Stimulated activated CD4-positive, alpha-beta T cell treated with anti-CD3 and anti-CD28 coated beads, TNF-alpha, amount 100 ng/mL, for 24 hours (primary cell): Measurements from ENCODE around the gene CTIF.

ENCODE experiments used
- DNase-seq, 3 experiments: peaks; one replicate each; pipeline ENCODE4 v3.0.0-alpha.2; 2020; ENCODE audit warnings: low read depth in 3 of 3

The CTIF gene

DNA sequence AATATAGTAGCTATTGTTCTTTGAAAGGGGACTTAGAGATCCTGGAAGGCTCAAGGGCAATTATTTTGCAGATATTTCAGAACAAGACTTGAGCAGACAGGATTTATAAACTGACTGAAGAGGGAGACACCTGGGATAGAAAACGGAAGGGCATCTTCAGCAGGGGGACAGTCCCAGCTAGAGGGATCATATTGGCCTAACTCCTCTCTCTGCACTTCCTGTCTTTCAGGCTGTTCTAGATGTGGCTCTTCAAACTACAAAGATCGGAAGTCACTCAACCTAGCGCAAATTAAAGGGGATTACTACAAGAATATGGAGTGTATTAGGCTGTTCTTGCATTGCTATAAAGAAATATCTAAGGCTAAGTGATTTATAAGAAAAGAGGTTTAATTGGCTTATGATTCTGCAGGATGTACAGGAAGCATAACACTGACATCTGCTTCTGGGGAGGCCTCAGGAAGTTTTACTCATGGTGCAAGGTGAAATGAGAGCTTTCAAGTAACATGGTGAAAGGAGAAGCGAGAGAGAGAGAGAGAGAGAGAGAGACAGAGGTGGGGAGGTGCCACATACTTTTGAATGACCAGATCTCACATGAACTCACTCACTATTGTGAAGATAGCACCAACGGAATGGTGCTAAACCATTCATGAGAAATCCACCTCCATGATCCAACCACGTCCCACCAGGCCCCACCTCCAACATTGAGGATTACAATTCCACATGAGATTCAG is 5.3 kb upstream of the CTIF start:
- DNase-seq: no peak

DNA sequence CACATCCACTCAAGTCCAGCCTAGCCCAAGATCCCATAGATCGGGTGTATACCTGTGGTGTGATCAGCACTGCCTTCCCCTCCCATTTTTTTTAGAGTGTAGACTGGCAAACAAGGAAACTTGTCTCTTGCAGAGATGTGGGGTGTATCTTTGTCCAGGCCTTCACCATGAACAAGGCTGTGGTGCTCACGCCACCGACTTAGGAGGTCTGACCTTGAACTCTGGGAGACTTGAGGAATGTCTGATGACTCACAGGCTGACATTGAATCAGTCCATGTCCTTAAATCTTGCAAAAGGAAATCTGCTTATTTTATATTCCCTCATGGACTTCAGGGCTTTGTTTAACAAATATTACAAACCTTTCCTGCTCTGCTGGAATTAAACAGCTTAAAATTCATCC is 4.5 kb upstream of the CTIF start:
- no peak for DNase-seq

DNA sequence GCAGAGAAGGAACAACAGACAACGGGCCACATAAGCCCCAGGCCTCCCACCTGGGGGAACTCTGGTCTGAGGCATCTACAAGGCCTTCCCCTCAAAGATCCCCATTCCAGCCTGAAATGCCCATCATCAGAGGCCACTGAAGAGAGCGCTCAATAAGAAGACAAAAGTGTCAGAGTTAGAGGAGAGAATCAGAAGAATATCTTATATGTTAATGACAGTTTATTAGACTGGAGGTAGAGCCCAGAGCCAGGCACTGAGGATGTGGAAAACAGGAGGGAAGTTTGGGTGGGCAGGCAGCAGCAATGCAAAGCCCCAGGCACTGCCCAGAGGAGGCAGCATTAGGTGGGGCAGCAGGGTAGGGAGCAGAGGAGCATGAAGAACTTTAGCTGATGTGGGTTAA is 2.9 kb upstream of the CTIF start:
- DNase-seq: no peak

DNA sequence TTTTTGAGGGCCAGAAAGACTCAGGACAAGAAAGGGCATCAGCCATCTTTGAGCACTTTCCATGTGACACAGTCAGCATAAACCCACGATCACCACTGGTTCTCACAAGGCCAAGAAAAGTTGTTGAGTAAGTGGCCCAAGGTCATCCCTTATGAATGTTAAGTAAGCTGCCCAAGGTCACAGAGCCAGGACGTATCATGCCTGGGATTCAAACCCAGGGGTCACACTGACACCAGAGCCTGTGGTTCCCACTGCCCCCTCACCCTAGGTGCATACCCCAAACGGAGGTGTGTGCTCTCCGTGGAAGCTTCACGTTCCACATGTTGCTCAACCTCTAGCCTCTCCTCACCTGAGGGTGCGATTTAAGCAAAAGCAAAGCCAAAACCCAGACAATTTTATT is 2.3 kb upstream of the CTIF start:
- no peak for DNase-seq

DNA sequence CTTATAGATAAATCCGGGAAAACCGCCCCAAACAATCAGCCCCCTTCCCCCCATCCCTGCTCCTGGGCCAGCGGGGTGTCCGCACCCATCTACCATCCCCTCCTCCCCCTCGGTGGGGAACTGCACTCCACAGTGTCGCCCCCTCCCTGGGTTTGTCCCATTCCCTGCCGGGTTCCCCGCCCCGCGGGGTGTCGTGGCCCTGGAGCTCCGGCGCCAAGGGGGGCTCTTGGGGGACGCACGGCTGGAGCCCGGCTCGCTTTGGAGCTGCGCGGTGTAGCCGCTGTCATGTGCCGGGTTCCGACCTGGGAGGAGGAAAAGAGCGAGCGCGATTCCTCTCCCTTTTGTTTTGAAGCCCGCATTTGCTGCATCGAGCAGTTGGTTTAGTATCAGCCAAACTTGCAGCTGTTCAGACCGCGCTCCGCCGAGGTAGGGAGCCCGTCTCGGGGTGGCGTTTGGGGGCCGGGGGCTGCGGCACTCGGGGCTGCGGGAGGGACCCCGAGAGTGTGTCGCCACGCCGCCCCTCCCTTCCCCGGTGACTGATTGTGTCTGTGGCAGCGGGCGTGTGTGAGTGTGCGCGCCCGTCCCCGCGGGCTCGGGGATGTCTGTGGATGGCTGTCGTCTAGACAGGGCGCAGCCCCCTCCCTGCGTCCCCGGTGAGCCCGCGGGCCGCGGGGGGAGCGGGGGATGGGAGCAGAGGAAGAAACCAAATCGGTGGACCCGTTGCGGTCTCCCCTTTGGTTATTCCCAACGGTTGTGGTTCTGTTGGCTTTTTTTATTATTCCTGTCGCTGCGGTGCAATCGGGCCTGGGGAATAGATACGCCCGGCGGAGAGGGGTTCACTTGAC is 797 bp downstream of the CTIF start:
- DNase-seq: peak in 1 of 3 experiments; percentile 10

DNA sequence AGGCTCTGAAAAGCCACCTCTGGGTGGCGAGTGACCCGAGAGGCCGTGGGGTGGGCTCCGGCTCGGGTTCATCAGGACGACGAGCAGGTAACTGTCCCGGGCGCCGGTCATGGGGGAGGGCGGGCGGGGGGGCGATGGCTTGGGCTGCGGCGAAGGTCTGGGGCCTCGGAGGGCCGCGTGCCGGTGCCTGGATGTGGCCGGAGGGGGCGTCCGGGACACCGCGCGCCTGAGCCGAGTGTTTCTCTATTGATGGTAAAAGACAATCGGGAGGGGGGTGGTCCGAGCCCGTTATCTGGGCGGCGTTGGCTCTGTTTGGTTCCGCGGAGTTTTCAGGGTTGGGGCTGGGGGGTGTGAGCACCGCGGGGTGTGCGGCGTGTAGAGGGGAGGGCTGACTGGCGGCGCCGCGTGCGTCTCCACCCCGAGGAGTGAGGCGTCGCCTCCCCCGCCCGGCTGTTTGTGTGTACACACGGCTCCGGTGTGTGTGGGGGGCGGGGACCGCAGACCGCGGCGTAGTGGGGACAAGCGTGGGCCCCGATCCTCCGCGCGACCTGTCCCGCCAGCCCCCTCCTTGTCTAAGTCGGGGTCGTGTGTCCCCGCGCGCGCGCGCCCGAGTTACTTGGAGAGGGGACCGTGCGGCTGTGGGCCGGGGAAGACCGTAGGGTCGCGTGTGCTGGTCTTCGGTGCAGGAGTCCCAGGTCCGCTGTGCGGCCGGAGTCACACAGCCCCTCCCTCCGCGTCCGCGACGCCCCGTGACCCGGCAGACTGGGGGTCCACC is 1.6 kb downstream of the CTIF start:
- peak in 1 of 3 experiments; percentile 40 for DNase-seq

DNA sequence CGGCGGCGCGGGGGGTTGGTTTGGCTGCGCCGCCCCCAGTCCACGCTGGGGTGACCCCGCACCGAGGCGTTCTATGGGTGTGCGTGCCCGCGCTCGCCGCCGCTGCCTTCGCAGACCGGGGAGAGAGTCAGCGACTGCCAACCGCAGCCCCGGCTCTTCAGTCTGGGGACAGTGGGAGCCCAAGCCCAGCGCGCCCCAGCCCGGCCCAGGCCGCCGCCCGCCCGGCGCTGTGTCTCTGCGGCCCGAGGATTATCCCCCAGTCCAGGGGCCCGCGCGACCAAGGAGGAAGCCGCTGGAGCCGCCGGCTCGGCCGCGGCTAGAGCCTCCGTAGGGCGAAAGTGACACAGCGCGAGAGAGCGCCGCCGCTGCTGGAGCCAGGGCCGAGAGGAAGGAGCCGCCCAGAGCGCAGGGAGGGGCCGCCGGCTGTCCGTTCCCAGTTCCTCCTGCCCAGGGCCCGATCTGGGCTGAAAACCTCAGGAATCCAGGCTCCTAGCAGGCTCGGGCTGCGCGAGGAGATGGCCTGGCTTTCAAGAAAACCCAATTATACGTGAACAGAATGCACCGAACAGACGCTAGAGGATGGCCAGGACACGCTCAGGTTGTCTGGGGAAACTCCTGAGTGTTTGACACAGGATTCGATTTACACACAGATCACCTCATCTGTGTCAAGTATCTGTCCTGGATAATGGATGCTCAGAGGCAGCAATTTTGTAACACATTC is 2.4 kb downstream of the CTIF start:
- peak in 1 of 3 experiments; percentile 22 for DNase-seq

DNA sequence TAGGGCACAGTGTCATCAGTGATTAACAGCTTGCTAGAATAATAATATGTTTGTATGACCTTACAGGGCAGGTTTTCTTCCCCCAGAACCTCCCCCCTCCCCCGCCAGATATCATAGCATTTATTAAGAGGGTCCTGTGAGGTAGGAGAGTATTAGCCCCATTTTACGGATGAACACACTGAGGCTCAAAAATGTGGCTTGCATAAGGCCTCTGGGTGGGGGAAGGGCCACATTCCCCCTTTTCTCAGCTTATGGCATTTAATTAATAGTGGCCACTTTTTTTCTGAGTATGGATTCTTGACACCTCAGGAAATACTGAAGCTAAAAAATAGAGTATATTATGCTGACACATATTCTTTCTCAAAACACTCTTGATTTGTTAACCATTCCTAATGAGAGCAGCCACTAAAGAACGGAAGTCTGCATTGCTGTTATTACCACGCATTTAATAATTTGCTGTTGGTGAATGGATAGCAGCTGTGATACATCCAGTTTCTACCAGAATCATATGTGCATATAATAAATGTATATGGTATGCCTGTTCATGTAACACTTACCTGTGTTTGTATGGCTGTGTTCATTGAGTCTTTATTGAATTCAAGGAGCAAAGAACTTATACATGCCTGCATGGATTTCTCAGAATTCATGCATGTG is 3.0 kb downstream of the CTIF start:
- DNase-seq: no peak

DNA sequence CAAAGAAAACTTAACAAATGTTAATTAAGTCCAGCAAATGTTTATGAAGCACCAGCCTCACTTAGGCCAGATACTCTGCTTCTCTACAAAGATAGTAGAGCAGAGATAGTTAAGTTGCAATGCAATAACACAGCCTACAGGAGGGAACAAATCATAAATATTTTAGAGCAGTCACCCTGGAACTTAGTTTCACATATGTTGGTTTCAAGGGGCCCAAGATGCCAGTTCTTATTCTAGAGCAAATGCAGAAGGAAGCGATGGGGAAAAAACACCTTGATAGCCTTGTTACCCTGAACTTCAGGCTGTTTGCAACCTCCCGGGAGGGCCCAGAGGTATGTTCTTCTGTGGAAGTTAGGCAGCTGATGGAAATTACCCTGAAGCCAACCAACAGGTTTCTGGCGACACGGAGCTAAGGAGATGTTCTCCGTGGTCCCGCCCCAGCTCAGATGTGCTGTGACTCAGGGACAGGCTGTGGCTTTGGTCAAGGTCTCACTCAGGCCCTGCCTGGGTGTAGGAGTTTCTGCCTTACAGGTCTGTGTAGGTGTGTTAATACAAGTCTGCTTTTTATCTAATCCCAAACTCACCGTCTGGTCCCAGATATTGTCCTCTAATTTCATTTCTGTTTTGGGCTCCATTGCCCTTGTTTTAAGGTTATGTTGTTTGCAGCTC is 3.8 kb downstream of the CTIF start:
- DNase-seq: no peak

DNA sequence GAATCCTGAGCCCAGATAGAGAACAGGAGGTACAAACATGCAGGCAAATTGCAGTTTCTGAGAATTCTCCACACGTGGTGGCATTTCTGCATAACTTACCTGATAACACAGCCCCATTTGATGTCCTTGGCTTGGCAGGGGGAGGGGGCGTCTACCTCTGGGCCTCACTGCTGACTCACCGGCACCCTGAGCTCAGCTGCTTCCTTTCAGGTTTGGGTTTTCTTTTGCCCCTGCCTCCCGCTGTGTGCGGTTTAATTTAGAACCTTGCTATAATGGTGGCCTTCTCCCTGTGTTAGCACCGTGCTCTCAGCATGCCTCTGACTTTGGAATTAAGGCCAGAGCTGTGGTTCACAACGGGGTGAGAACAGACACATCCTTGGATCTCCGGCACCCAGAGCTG is 4.4 kb downstream of the CTIF start:
- peak in 1 of 3 experiments; percentile 29 for DNase-seq

DNA sequence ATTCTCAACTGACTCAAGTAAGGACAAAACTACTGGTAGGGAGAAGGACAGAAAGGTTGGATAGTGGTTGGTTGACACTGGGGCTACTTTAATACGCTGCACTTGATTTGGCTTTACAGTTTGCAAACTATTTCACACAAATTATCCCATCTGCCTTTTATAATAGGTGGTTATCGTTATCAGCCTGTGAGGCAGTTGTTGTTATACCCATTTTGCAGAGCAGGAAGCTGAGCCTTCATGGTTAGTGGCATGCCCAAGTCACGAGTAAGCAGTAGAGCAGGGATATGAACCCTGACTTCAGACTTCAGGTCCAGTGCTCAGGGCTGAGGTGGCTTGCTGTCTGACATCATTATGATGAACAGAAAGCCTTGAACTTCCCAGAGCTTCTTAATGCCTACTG is 5.3 kb downstream of the CTIF start:
- no peak for DNase-seq

DNA sequence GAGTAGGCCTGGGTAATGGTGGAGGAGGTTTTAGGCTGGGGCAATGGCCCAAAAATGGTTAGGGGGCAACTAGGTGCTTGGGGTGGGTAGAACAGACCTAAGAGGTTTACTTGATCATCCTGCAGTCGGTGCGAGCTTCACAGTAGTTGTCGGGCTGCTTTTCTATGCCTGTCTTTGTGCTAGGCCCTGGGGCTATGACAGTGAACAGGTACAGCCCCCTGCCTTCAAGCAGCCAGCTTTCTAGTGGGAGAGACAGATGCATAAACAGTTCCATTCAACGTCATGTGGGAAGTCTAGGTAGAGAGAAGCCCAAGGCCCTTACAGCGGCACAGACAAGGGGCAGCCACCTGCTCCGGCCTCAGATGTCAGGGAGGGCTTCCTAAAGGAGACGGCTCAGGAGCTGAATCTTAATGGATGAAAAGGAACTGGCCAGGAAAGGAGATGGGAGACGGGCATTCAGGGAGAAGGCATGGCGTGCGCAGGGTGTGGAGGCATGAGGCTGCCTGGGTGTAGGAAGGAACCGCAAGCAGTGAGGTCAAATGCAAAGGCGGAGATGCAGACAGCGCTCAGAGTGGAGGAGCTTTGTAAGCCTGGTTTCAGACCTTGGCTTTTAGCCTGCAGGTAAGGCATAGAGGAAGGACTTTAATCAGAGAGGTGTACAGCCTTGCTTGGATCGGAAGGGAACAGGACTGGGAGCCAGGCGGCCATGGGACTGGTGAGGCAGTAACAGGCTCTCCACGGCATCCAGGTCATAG is 6.0 kb downstream of the CTIF start:
- no peak for DNase-seq

DNA sequence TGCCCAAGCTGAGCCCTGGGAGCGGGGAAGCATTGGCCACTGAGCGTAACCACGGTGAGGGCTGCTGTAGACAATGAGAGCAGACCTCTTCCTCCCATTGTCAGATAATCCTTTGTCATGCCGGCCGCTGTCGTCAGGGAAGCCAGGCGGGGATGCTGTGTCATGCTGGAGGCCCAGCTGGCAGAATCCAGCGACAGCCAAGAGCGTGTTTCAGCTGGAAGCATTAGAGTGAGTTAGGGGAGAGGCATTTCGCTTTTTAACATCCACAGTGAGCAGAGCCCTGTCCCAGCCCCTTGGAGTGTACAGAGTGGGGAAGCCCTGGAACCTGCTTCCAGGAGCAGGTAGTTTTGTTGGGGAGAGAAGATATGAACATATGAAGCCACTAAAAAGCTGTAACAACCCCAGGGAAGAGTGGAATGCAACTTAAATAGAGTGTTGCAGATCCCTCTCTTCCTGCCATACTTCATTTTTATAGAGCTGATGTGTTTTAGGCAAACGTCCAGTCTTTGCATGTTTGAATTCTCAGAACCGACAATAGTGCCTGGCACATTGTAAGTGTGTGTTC is 7.0 kb downstream of the CTIF start:
- no peak for DNase-seq

DNA sequence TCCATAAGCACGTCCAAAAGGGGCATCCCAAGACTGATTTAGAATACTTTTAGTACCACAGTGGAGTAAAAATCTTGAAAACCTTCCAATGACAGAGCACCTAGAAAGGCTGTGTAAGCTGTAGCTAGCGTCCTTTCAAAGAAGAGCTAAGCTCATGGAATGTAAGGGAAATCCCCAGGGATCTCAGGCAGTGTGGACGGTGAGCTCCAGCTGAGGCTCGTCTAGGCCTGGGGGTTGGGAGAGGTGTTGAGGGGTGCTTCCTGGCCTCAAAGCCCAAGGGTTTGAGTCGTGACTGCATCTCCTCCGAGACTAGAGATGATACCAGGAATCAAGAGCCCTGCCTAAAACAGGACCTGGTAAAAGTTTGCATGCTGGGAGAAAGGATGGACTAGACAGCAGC is 7.6 kb downstream of the CTIF start:
- no peak for DNase-seq

DNA sequence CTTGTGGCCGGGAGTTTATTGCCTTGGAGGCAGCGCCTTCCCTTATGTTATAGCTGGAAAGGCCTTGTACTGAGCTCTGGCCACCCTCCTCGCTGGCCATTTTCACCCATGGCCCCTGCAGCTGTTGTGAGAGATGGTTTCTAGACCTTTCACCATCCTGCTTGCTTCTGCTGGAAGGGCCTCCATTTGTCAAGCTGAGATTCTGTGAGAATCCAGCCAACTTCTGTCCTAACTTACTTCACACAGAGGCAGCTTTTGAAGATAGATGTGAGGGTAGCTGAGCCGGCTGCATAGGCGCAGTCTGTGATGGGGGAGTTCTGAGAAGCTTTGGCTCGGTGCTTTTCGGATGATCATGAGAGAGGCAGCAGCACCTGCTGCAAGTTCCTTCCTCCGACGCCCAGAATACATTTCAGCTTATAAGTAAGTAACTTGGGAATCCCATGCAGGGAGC is 8.7 kb downstream of the CTIF start:
- DNase-seq: no peak

DNA sequence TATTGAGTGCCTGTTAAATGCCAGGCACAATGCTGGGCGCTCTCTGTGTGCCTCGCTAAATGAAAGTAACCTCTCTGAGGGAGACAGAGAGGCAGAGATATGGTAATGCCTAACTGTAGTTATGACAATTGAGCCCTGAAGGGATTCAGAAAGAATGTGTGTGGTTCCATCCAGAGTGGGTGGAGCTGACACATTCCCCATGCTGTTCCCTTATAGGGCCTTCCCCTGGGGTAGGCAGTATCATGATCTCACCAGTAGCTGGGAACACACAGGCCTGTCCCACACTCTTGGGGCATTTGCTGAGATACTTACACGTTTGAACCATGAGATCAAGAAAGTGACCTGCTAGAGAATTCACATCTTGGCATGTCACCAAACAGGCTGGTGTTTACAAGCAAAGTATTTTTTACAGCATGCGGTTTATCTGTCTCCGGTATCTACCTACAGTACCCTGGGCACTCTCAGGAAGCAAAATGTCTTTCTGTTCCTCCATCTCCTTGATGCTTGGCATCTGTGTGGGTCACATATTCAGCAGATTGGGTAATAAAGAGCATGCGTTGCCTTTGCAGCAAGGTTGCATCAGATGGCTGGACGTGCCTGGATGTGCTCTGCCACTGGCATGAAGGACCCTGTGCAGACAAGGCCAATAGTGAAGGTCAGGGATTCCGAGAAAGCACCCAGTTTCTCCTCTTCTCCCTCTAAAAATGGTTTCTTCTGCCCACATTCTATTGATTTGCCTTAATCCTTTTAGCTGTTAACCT is 9.4 kb downstream of the CTIF start:
- DNase-seq: no peak

DNA sequence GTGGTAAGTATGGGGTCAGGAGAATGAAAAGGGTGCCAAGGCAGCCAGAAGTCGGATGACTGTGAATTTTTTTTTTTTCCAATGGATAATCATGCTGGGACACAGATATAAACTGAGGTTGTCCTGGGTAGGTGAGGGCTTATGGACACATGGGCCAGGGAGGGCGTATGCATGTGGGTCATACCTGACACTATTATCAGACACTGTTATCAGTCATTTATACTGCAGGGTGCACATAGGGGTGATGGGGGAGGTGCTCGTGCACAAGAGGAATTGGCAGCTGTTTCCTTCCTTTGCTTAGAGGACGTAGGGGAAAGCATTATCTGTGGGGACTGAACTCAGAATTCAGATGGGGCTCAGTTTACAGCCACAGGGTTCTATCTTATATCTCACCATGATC is 10.1 kb downstream of the CTIF start:
- DNase-seq: no peak

DNA sequence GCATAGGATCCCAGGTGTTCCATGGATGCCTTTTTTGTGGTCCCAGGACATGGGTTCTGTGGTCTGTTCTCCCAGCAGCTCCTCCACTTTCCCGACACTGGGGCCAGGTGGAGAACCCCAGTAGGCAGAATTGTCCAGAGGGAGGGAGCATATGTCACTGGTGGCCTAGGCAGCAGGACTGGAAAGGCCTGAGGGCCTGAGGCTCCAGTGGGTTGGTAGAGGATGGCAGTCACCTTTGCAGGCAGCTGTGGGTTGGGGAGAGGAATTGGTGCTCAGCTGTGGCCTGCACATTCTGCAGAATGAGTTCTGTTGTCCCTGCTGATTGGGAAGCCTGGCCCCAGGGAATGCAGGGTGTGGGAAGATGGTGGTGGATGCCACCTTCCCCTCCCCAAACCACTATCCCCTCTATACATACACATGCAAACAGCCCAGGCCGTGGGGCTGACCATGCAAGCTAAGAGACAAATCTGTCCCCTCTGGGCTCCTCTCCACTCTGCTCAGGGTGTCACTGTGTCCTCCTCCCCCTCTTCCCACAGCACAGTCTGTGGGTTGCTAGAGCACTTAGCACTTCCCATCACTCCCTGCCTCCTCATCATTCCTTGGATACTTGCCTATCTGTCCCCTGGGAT is 11.4 kb downstream of the CTIF start:
- DNase-seq: no peak
